ENCODE data around the gene SPAST. TPM values are rescaled to one million over a fixed set of nuclear protein-coding genes. Genes with fewer than 3 reads are reported as not detected.

SPAST gene
- polyA plus RNA-seq, 1 donor from 2014 or later = 121 TPM

DNA sequence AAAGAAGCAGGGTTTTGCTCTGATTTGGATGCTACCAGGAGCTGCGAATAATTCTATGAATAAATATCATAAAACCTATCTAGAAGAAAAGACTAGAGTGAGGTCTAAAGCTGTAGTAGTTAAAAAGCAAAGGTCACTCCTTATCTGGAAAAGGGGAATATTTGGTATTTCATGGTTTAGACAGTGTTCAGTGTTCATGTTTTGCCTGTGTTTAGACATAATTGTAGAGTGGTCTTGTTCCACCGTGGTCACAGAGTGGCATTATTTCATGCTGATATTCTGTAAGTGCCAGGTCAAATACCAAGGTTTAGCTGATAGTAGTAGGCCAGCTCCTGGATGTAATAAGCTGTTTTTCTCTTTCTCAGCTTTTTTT, 10.8 kb downstream of the SPAST start:
- H3K4me2 ChIP-seq (ENCODE audit: low read length) = no peak overlapping the region

GRCh38 chr2:32095671-32096070, 32.3 kb downstream of the SPAST start:
- Histone ChIP-seq H3K4me3 (ENCODE audit: low read length) (no peak overlapping the region), H3K79me2 (replicated peaks; ENCODE audit: insufficient read depth, low read length) (no peaks in the 10 kb centered on the region), H3K4me2 (ENCODE audit: low read length) (no peak overlapping the region), H4K20me1 (ENCODE audit: insufficient read depth) (no peaks in the 10 kb centered on the region), H3K9ac (ENCODE audit: low read length) (no peak overlapping the region), H3K36me3 (ENCODE audit: insufficient read depth, low read length) (no peaks in the 10 kb centered on the region), H3K27ac (ENCODE audit: low read length) (no peak overlapping the region), H3K27me3 (ENCODE audit: insufficient read depth, low read depth, low read length) (no peaks in the 10 kb centered on the region), H3K9me3 (ENCODE audit: low read length) (no peaks in the 10 kb centered on the region), H2AFZ (ENCODE audit: low read depth, low read length) (no peak overlapping the region), H3K9me2 (ENCODE audit: insufficient read depth, low read length) (no peaks in the 10 kb centered on the region), H3F3A (ENCODE audit: insufficient read depth, low read length, poor library complexity, severe bottlenecking) (no peaks in the 10 kb centered on the region)
- TF ChIP-seq EZH2 (IDR thresholded peaks at IDR 0.05; ENCODE audit: borderline replicate concordance, insufficient read depth, low read length, poor library complexity, severe bottlenecking) = no peak
- TF ChIP-seq EP300 (conservative IDR thresholded peaks at IDR 0.05; ENCODE audit: poor library complexity, severe bottlenecking) = no peak
- TF ChIP-seq RAD21 (conservative IDR thresholded peaks at IDR 0.05) = no peak
- TF ChIP-seq, protein P1, sequence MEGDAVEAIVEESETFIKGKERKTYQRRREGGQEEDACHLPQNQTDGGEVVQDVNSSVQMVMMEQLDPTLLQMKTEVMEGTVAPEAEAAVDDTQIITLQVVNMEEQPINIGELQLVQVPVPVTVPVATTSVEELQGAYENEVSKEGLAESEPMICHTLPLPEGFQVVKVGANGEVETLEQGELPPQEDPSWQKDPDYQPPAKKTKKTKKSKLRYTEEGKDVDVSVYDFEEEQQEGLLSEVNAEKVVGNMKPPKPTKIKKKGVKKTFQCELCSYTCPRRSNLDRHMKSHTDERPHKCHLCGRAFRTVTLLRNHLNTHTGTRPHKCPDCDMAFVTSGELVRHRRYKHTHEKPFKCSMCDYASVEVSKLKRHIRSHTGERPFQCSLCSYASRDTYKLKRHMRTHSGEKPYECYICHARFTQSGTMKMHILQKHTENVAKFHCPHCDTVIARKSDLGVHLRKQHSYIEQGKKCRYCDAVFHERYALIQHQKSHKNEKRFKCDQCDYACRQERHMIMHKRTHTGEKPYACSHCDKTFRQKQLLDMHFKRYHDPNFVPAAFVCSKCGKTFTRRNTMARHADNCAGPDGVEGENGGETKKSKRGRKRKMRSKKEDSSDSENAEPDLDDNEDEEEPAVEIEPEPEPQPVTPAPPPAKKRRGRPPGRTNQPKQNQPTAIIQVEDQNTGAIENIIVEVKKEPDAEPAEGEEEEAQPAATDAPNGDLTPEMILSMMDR (IDR thresholded peaks at IDR 0.05; ENCODE audit: poor library complexity, severe bottlenecking) = no peak
- TF ChIP-seq MXI1 (conservative IDR thresholded peaks at IDR 0.05; ENCODE audit: poor library complexity, severe bottlenecking) = no peak
- TF ChIP-seq SMC3 (conservative IDR thresholded peaks at IDR 0.05; ENCODE audit: poor library complexity) = no peak
- no peak for TF ChIP-seq TAF1 (IDR thresholded peaks at IDR 0.05; ENCODE audit: low read depth)
- TF ChIP-seq, protein P2, sequence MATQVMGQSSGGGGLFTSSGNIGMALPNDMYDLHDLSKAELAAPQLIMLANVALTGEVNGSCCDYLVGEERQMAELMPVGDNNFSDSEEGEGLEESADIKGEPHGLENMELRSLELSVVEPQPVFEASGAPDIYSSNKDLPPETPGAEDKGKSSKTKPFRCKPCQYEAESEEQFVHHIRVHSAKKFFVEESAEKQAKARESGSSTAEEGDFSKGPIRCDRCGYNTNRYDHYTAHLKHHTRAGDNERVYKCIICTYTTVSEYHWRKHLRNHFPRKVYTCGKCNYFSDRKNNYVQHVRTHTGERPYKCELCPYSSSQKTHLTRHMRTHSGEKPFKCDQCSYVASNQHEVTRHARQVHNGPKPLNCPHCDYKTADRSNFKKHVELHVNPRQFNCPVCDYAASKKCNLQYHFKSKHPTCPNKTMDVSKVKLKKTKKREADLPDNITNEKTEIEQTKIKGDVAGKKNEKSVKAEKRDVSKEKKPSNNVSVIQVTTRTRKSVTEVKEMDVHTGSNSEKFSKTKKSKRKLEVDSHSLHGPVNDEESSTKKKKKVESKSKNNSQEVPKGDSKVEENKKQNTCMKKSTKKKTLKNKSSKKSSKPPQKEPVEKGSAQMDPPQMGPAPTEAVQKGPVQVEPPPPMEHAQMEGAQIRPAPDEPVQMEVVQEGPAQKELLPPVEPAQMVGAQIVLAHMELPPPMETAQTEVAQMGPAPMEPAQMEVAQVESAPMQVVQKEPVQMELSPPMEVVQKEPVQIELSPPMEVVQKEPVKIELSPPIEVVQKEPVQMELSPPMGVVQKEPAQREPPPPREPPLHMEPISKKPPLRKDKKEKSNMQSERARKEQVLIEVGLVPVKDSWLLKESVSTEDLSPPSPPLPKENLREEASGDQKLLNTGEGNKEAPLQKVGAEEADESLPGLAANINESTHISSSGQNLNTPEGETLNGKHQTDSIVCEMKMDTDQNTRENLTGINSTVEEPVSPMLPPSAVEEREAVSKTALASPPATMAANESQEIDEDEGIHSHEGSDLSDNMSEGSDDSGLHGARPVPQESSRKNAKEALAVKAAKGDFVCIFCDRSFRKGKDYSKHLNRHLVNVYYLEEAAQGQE (IDR thresholded peaks at IDR 0.05; ENCODE audit: borderline replicate concordance) = no peak
- no peak for TF ChIP-seq POLR2AphosphoS5 (IDR thresholded peaks at IDR 0.05)

More for the DNA sequence above, 10.8 kb downstream of the SPAST start:
- Histone ChIP-seq H3K4me3 (ENCODE audit: low read length) (no peak overlapping the region), H4K20me1 (ENCODE audit: insufficient read depth) (no peaks in the 10 kb centered on the region), H3K9me2 (ENCODE audit: insufficient read depth, low read length) (no peaks in the 10 kb centered on the region), H3K79me2 (replicated peaks; ENCODE audit: insufficient read depth, low read length) (peaks cover 33% of the 10 kb centered on the region), H3K27ac (ENCODE audit: low read length) (no peak overlapping the region), H3K9me3 (ENCODE audit: low read length) (no peaks in the 10 kb centered on the region), H3F3A (ENCODE audit: insufficient read depth, low read length, poor library complexity, severe bottlenecking) (no peaks in the 10 kb centered on the region), H3K36me3 (ENCODE audit: insufficient read depth, low read length) (no peaks in the 10 kb centered on the region), H2AFZ (ENCODE audit: low read depth, low read length) (no peak overlapping the region), H3K9ac (ENCODE audit: low read length) (no peak overlapping the region), H3K27me3 (ENCODE audit: insufficient read depth, low read depth, low read length) (no peaks in the 10 kb centered on the region)
- TF ChIP-seq, protein P2 (IDR thresholded peaks at IDR 0.05; ENCODE audit: borderline replicate concordance) = no peak
- TF ChIP-seq, protein P1 (IDR thresholded peaks at IDR 0.05; ENCODE audit: poor library complexity, severe bottlenecking) = no peak
- TF ChIP-seq POLR2AphosphoS5 (IDR thresholded peaks at IDR 0.05) = no peak
- no peak for TF ChIP-seq EZH2 (IDR thresholded peaks at IDR 0.05; ENCODE audit: borderline replicate concordance, insufficient read depth, low read length, poor library complexity, severe bottlenecking)
- no peak for TF ChIP-seq TAF1 (IDR thresholded peaks at IDR 0.05; ENCODE audit: low read depth)
- TF ChIP-seq EP300 (conservative IDR thresholded peaks at IDR 0.05; ENCODE audit: poor library complexity, severe bottlenecking) = no peak
- TF ChIP-seq SMC3 (conservative IDR thresholded peaks at IDR 0.05; ENCODE audit: poor library complexity) = no peak
- no peak for TF ChIP-seq RAD21 (conservative IDR thresholded peaks at IDR 0.05)
- no peak for TF ChIP-seq MXI1 (conservative IDR thresholded peaks at IDR 0.05; ENCODE audit: poor library complexity, severe bottlenecking)

All from neural cell (in vitro differentiated cells).